GM19043 (cell line): ENCODE data around the gene ARMC5.

Experiments
- ATAC-seq: cut with Tn5 transposase; IDR thresholded peaks from one replicate; pipeline ENCODE4 v1.9.1; 2021; ENCODE audit warnings: low read depth; ENCODE audit not compliant: unreplicated experiment

Gene ARMC5

DNA sequence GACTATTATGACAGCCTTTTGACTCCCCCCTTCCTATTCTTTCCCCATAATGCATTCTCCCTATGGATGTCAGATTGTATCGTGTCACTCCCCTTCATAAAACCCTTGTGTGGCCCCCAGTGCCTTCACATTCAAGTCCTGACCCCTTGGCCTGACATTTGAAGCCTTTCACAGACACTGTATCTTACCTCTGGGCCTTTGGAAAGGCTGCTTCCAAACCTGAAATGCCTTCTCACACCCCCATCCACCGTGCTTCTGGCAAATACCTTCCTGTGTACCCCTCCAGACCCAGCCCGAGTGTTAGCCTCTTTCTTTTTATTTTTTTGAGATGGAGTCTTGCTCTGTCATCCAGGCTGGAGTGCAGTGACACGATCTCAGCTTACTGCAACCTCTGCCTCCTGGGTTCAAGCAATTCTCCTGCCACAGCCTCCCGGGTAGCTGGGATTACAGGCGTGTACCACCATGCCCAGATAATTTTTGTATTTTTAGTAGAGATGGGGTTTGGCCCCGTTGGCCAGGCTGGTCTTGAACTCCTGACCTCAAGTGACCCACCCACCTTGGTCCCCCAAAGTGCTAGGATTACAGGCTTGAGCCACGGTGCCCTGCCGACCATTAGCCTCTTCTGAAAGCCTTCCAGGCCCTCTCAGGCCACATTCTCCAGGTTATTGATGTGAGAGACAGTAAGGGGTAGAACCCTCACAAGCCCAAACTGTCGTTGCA lies 2.1 kb downstream of the ARMC5 start:
- ATAC-seq = no peak

DNA sequence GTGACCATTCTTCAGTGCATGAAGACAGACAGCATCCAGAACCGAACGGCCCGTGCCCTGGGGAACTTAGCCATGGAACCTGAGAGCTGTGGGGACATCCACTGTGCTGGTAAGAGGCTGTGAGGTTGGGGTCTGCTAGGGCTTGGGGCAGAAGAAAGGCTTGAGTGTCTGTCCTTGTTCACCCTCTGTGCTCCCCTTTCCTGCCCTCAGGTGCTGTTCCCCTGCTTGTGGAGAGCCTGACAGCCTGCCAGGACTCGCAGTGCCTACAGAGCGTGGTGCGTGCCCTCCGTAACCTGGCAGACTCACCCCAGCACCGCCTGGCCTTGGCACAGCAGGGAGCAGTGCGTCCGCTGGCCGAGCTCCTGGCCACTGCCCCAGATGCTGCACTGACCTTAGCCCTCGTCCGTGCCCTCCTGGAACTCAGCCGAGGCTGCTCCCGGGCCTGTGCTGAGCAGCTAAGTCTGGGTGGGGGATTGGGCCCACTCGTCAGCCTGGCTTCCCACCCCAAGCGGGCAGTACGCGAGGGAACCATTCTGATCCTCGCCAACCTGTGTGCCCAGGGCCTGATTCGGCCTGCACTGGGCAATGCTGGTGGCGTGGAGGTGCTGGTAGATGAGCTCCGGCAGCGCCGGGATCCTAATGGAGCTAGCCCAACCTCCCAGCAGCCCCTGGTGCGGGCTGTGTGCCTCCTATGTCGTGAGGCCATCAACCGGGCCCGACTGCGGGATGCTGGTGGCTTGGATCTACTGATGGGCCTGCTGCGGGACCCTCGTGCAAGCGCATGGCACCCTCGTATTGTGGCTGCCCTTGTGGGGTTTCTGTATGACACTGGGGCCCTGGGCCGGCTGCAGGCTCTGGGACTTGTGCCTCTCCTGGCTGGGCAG lies 2.9 kb downstream of the ARMC5 start:
- no peak for ATAC-seq

DNA sequence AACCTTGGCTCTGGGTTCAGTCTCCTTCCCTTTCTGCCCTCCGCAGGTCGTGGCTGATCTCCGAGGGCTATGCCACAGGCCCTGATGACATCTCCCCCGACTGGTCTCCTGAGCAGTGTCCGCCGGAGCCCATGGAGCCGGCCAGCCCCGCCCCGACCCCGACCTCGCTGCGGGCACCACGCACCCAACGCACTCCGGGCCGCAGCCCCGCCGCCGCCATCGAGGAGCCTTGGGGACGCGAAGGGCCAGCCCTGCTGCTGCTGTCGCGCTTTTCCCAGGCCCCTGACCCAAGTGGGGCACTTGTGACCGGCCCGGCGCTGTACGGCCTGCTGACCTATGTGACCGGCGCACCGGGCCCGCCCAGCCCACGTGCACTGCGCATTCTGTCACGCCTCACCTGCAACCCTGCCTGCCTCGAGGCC lies 5.1 kb downstream of the ARMC5 start:
- no peak for ATAC-seq

DNA sequence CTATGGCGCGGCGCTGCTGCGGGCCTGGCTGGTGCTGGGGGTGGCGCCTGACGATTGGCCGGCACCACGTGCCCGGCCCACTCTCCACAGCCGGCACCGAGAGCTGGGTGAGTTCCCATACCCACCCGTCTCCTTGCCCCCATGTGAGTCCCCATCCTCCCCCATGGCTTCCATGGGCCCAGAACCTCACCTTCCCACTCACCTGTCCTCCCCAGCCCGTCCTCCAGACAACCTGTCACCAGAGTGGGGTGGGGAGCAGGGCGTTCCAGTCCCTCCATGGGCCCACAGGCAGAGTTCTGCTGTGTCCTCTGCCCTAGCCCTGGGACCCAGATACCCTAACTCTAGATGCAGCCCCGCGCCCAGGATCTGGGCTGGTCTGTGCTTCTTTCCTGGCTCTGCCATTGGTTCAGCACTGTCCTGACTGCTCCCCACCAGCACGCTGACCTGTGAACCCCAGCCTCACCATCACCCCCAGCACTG lies 5.5 kb downstream of the ARMC5 start:
- no peak for ATAC-seq

DNA sequence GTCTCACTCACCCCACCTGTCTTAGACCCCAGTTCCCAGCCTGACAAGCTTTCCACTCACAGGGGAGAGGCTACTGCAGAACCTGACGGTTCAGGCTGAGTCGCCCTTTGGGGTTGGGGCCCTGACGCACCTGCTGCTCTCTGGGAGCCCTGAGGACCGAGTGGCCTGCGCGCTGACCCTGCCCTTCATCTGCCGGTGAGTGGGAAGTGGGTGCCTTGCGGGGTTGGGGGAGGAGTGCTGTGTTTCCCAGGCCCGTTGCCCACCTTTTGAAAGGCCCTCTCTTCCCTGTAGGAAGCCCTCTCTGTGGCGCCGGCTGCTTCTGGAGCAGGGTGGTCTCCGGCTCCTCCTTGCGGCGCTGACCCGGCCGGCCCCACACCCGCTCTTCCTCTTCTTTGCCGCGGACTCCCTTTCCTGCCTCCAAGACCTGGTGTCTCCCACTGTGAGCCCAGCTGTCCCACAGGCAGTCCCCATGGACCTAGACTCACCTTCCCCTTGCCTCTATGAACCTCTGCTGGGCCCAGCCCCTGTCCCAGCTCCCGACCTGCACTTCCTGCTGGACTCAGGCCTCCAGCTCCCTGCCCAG lies 6.6 kb downstream of the ARMC5 start:
- ATAC-seq = no peak

DNA sequence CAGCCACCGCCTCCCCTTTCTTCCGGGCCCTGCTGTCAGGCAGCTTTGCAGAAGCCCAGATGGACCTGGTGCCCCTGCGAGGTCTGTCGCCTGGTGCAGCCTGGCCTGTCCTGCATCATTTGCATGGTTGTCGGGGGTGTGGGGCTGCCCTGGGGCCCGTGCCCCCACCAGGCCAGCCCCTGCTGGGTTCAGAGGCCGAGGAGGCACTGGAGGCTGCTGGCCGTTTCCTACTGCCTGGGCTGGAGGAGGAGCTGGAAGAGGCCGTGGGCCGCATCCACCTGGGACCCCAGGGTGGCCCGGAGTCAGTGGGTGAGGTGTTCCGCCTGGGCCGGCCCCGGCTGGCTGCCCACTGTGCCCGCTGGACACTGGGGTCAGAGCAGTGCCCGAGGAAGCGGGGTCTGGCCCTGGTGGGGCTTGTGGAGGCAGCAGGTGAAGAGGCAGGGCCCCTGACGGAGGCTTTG lies 7.1 kb downstream of the ARMC5 start:
- ATAC-seq = no peak

DNA sequence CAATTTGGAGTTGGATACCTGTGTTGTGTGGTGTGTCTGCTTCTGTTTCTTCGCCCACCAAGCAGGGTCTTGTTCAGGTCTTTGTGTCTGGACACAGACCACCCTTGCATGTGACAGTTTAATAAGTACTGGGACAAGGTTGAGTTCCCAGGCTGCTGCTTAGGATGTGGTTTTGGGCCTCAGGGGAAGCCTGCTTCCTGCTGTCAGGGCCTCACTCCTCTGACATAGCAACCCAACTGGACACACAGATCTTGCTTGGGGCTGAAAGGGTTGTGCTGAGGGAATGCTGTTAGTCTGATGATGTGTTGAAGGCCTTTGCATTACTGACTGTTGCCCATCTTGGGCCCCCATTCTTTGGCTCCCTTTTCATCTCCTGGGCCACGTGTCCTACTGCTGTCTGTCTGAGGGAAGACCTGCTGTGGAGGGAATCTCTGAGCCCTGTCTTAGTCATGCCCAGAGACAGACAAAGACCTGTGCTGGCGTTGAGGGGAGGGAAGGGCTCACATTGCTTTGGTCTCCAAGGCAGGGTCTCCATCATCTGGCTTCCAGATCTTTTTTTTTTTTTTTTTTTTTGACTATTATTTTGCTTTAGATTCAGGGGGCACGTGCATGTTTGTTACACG lies 8.0 kb downstream of the ARMC5 start:
- ATAC-seq = peak; percentile 73

DNA sequence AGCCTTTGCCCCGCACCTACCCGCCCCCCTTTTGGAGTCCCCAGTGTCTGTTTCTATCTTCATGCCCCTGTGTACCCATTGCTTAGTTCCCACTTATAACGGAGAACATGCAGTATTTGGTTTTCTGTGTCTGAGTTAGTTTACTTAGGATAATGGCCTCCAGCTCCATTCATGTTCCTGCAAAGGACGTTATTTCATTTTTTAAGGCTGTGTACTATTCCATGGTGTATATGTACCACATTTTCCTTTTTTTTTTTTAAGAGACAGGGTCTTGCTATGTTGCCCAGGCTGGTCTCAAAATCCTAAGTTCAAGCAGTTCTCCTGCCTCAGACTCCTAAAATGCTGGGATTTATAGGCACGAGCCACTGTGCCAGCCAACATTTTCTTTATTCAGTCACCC lies 8.6 kb downstream of the ARMC5 start:
- no peak for ATAC-seq

DNA sequence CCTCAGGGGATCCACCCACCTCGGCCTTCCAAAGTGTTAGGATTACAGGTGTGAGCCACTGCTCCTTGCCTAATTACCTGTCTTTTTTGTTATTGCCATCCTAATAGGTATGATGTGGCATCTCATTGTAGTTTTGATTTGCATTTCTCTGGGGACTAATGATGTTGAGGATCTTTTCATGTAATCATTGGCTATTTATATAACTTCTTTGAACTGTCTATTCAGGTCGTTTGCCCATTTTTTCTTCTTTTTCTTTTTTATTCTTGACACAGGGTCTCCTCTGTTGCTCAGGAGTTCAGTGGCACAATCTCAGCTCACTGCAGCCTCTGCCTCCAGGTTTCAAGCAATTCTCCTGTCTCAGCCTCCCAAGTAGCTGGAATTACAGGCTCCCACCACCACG lies 11.3 kb downstream of the ARMC5 start:
- ATAC-seq = no peak

DNA sequence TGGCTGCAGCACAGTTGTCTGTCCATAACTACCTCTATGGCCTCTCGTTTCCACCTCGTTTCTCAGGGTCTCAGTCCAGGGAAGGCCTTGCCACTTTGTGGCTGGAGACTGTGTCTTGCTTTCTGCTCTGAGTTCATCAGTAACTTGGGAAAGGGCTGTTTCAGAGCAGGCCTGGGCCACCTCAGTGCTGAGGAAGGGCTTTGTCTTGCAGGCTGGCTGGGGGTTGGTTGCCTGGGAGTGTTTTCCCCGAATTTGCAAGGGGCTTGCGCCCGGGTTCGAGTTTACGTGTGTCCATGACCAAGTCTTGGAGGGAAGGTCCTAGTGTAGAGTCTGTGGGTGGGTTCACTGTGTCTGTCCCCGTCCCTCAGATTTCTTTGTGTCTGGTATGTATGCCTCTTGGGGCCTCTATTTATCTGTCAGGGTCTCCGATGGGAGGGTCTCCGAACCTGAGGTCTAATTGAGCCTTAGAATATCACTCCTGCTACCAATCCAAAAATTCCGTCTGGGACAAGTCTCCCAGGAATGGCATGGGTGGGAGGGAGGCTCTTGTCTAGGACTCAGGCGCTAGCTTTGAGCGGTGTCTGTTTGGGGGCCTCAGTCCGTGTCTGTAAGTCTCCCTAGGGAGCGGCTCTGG lies 12.1 kb downstream of the ARMC5 start:
- no peak for ATAC-seq

DNA sequence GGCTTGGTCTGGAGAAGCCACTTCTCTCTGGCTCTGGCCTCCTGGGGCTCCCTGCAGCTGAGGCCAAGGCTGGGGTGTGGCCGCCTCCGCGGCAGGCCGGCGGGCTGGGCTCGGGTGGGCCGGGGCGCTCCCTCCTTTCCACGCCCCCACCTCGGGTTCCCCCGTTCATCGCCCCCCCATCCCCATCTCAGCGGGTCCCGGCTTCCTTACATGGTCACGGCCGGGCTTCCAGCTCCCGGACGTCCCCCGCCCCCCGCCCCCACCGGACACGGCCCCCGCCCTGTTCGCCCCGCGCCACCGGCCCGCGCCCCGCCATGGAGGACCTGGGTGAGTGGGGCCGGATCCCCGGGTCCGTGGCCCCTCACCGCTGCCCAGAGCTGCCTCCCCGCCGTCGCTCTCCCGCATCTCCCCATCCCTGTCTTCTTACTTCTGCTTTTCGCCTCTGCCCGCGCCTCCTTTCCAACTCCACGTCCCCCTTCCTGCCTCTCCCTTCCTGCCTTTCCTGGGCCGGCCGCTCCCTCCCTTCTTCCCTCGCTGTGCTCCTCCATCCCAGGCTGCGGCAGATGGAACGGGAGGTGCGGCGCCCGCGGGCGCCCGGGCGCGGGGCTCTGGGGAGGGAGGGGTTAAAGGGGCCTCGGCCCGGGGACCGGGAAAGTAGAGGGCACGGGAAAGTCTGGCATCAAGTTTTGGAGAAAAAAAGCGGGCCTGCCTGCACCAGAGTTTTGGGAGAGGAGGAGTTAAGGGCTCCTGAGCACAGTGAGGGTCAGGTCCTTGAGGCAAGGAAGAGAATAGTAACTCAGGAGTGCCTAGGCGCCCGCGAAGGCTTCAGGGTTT lies 12.8 kb downstream of the ARMC5 start, which contains the start of gene TGFB1I1:
TGFB1I1 (plus strand) TSS at position 278 of the 834 bp plus-strand sequence; CDS start at position 315, 37 bp downstream.
- ATAC-seq = no peak

DNA sequence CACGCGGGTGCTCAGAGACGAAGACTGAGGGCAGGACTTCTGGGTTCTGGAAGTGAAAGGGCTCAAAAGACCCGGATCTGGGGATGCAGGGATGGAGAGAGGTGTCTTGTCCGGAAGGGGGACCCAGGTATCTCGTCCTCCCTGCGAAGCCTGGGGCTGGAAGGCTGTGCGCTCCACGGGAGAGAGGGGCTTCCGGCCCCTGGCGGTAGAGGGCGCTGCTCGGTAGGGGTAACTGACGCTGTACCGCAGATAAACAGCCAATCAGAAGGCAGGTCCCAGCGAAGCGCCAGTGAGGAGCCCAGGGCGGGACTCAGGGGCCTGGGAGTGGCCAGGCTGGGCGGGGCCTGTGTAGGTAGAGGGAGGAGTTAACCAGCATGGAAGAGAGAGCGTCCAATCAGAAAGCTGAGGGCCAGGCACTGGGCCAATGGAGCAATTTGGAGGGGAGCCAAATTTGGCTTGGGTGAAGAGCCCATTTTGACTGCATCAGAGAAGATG lies 13.5 kb downstream of the ARMC5 start:
- no peak for ATAC-seq

DNA sequence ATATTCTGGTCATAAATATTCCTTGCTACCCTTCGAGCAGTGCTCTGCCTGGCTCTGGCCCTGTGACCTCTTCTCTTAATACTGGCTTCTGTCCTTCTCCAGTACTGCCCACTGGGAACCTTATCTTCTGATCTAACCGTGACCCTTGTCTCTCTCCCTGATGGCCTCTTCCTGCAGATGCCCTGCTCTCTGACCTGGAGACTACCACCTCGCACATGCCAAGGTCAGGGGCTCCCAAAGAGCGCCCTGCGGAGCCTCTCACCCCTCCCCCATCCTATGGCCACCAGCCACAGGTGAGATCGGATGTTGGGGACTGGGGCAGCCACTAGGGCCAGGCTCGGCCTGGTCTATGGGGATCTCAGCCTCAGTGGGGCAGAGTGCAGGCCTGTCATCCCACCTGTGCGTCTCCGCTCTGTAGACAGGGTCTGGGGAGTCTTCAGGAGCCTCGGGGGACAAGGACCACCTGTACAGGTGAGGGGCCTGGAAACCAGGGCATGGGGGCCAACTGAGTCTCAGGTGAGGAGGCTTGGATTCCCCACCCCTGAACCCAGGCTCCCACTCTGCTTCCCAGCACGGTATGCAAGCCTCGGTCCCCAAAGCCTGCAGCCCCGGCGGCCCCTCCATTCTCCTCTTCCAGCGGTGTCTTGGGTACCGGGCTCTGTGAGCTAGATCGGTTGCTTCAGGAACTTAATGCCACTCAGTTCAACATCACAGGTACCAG lies 14.1 kb downstream of the ARMC5 start:
- no peak for ATAC-seq

DNA sequence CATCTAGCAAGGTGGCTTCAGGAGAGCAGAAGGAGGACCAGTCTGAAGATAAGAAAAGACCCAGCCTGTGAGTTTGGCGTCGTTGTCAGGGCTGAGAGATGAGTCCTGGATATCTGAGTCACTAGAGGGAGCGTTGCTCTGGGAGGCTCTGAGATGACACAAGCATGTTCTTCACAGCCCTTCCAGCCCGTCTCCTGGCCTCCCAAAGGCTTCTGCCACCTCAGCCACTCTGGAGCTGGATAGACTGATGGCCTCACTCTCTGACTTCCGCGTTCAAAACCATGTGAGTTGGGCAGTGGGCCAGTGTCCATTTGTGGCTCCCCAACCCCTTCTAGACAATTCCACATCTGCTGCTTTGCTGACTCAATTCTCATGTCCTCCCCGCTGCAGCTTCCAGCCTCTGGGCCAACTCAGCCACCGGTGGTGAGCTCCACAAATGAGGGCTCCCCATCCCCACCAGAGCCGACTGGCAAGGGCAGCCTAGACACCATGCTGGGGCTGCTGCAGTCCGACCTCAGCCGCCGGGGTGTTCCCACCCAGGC lies 14.9 kb downstream of the ARMC5 start:
- no peak for ATAC-seq

DNA sequence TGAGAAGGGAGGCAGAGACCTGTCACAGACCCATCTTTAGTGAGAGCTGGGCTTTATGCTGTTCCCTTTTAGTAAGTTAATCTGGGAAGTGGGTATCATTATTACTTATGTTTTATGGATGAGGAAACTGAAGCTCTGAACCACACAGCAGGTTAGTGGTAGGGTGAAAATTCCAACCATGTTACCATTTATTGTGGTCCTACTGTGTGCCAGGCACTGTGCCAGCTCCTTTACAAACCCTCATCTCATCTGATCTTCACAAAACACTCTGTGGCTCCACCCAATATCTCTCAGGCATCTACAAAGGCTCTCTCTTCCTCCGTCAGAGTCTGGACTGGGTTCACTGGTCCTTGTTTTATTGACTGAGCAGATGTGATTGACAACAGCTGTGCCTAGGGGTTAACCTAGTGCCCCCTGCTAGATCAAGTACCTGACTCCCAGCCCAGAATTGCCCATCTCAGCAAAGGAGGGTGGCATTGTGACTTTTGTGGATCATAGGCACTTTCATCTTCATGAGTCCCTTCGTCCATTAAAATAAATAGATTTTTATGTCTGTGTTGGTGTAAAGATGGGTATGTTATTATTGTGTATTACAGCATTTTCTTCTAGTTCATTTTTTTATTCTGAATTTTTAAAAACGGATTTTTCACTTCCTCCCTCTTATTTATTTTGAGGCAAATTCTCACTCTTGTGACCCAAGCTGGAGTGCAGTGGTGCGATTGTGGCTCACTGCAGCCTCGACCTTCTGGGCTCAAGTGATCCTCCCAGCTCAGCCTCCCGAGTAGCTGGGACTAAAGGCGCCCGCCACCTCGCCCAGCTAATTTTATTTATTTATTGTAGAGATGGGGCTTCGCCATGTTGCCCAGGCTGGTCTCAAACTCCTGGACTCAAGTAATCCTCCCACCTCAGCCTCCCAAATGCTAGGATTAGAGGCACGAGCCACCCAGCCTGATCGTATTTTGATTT lies 15.8 kb downstream of the ARMC5 start:
- no peak for ATAC-seq

DNA sequence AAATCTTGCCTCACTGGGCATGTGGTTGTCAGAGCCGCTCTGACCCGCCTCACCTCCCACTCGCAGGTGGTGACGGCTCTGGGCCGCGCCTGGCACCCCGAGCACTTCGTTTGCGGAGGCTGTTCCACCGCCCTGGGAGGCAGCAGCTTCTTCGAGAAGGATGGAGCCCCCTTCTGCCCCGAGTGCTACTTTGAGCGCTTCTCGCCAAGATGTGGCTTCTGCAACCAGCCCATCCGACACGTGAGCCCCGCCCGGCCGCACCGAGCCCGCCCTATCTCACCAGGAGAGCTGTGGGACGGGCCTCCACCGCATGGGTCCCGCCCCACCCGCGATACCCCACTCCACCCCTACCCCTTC lies 16.6 kb downstream of the ARMC5 start:
- no peak for ATAC-seq
